Measurements from ENCODE around the gene SLC12A8.

Gene SLC12A8

DNA sequence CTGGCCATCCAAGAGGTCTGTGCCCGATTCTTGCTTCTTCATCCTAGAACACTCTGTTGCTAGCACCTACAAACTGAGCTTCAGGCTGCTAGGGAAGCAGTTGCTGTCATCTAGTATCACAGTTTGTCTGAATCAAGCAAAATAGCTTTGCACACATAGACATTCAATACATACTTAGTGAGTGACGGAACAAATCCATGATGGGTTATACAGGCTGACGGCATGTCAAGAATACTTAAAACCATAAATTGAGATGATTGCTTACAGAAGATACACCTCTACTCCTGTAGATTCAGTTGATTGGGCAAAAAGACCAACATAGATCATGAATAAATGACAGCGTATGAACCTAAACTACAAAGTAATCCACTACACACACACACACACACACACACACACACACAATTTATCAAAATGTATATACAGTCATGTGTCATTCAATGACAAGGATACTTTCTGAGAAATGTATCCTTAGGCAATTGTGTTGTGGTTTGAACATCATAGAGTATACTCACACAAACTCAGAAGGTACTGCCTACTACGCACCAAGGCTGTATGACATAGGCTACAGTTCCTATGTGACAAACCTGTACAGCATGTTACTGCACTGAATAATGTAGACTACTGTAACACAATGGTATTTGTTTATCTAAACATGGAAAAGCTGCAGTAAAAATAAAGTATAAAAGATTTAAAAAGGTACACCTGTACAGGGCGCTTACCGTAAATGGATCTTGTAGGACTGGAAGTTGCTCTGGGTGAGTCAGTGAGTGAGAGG, 142.4 kb downstream of the SLC12A8 start:
- DNase-seq, result no peak

DNA sequence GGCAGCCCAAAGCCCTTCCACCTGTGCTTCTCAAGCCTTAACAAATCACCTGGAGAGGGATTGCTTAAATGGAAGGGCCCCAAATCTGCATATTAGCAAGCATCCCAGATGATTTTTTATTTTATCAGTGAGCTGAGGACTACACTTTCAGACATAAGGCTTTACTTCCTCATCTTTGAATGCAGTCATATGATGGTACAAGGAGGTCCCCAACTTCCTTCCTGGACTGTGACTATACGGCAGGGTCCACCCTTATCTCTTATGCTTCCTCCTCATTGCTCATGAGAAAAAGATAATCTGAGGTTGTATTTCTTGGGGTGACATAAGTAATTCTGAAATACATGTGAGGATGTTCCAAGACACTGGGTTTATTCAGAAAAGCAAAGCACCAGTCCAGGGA, 143.1 kb downstream of the SLC12A8 start:
- DNase-seq, result no peak

DNA sequence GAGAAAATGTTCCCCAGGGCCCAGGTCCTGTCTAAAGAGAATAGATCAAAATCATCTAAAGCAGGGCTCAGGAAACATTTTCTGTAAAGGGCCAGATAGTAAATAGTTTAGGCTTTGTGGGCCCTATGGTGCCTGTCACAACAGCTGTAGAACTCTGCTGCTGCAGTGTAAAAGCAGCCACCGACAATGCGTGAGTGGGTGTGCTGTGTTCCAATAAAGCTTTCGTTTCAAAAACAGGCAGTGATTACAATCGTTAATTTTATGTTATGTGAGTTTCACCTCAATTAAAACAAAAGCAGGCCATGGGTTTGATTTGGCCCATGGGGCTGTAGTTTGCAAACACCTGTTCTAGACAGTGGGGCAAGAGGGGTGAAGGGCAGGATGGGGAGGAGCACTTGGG, 144.3 kb downstream of the SLC12A8 start:
- no peak for DNase-seq

DNA sequence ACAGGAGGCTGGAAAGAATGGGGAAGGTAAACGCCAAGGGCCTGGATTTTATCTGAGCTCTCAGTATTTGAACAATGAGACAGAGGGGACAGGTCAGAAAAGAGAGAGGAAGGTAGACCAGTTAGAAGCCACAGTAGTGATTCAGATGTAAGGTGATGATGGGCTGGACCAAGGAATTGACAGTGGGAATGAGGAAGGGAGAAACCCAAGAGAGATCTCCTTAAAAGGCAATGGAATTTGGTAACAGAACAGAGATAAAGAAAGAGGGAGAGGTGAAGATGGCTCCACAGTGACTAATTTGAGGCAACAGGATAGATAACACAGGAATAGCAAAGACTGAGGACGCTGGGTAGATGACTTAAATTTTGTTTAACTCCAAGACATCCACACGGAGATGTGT, 145.3 kb downstream of the SLC12A8 start:
- no peak for DNase-seq

DNA sequence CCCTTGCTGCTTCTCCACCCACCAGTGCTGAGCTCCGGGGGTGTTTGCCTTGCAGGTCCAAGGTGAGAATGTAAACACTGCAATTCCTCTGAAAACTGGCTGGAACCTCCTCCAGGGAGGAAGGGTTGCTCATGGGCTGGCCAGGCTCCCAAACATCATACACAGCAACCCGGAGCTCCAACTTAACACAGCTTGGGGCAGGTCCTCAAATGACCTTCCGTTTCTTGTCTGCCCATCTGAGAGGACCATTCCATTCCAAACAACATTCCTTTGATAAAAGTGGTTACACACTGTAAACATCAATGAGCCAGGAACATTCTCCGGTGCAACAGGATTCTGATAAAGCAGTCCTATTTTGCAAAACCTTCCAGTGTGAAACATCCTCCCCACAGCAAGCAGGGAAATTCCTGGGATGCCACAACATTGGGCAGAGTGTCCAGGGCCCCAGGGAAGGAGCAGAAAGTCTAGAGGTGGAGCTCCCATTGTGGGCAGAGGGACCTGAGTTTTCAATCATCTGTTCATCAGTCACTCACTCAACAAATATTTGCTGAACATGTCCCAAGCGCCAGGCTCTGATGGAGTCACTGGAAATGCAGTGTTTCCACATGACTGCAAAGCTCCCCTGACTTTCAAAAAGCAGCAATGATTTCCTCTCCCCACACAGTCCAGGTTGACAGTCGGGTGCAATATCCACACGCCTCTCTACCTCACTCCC, 149.5 kb downstream of the SLC12A8 start:
- DNase-seq, result no peak

DNA sequence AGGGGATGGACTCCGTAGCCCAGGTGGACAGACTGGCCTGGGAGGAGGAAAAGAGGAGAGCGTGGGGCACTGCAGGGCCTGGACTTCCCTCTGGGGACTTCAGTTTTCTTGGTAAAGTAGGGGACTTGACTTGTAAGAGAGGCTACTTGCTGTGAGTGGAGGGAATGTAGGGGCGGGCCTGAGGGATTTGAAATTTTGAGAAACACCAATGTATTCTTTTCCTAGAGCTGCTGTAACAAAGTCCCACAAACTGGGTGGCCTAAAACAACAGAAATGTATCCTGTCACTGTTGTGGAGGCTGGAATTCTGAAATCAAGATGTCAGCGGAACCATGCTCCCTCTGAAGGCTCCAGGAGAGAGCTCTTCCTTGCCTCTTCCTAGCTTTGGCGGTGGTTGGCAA, 150.9 kb downstream of the SLC12A8 start:
- no peak for DNase-seq

DNA sequence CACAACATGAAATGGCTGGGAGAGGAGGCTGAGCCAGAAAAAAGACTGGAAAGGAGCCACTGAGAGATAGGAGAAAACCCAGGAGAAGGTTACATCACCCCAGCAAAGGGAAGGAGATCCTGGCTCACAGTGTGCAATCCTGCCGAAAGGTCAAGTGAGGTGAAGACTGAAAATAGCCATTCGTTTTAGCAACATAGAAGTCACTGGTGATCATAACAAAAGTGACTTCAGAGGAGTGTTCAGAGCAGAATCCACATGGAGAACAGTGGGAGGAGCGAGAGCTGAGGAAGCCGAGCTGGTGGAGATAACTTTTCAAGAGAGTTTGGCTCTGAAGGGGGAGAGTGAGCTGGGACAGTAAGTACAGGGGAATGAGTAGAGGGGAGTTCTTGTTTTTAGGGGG, 151.4 kb downstream of the SLC12A8 start:
- DNase-seq, result no peak

DNA sequence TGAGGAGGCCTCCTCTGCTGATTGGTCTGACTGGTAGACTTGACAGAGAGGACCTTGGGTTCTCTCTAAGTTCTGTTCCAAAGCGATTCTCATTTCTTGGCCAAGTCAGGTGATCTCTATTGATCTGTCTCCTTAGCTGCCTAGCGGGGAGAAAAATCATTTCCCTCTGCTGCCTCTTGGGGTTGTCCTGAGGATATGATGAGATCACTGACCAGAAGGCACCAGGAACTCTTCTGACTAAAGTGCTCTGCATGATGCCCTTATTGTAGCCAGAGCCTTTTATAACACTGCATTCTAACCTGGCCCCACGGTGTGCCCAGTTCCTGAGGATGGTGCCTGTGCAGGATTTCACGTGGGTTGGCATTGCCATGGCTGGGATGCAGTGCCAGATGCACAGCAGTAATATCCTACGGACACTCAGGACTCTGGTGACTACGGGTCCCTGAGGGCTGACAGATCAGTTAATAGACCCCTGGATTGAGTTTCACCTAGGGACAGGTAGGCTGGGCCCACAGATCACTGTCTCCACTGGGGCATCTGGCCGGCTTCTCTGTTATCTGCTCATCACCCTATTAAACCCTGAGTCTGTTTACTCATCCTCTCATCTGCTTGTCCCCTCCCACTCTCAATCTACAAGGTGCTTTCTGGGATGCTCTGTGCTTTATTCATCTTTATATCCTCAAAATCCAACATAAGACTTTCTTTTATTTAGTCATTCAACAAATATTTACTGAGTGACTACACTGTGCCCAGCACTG, 152.9 kb downstream of the SLC12A8 start:
- no peak for DNase-seq

DNA sequence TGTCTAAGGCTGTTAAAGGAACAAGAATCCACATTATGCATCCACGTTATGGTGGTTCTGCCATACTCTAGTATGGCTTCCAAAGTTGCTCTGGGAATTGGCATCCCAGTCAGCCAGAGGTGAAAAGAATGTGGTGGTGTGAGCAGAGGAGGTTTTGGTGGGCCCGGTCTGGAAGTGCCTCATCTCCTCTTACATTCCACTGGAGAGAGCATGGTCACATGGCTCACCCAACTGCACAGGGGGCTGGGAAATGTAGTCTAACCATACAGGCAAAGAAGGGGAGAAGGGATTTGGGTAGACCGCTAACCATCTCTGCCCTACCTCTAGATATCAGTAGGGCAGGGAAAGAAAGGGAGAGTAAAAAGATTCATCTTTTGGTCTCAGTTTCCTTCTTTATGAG, 153.6 kb downstream of the SLC12A8 start:
- no peak for DNase-seq

DNA sequence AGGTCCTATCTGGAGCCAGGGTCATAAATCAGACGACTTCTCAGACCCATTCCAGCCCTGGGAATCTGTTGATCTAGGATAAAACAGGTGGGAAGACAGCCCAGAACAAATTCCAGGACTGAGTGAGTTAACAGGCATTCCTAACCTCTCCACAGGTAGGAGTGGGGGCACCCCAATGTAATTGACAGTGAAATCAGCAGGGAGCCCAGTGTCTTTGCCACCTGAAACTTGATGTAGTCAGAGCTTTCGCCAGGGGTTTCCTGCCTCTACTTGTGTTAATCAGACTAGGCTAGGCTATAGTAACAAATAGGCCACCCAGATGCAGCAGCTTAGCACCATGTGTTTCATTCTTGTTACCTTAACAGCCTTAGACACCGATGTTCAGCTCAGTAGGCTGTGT, 154.0 kb downstream of the SLC12A8 start:
- DNase-seq, result no peak

DNA sequence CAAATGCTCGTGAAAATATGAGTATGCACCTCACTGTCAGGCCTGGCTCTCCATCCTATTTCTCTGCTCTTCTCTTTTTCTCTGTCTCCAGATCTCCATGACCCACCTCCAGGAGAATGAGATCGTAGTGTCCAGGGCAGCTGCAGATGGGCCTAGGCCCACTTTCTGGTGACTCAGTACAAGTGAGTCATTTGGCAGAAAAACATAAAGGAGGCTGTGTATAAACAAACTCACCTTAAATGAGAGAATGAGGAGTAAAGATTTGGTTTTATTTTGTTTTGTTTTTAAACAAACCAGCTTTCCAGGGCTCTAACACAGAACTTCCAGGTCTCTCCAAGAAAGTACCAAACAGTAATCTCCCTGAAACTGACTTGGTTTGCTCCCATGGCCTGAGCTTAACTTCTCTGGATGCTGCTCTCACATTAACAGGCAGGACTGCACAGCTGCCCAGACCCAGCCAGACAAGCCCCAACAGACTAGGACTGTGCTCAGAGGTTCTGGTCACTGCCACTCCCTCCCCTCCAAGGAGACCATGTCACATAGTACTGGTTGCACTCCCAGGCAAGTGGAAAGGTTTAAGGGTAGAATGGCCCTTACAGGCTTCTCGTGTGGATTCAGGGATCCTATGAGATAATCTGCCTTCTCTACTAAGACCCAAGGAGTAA, 155.2 kb downstream of the SLC12A8 start:
- no peak for DNase-seq

DNA sequence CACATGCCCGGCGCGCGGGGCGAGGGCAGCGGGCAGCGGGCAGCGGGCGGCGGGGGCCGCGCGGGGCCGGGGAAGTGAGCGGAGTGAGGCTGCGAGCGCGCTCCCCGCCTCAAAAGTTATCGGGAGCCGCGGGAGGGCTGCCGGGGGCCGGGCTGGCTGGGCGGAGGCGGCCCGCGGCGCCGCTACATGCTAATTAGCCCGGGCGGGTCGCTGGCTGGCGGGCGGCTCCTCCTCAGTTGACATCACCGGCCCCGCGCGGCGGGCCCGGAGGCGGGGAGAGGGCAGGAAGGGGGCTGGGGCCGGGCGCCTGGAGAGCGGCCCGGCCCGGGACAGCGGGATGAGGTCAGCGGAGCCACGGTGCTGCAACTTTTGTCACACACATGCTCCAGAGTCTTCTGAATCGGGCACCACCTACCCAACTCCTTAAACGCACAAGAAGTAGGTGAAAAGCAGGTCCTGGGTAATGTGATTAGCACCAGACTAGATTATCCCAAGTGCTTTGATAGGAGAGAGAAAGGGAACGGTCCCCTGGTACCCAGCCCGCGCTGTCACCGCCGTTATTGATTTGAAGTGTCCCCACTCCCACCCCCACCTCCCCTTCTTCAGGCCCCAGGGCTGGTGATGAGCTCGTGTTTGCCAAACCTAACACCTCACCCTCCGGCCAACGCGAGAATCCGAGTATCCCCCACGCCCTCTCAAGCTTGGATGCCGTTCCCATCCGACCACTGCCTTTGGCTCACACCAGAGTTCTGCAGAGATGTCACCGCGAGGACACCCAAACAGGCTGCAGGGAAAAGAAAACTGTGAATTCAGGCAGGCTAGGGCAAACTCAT, 156.4 kb downstream of the SLC12A8 start, which contains the start of gene HEG1:
Gene HEG1 (minus strand): TSS at position 85 of the 833 bp plus-strand sequence. CDS start 107 bp downstream, outside the sequence.
- DNase-seq, result peak; percentile 76

DNA sequence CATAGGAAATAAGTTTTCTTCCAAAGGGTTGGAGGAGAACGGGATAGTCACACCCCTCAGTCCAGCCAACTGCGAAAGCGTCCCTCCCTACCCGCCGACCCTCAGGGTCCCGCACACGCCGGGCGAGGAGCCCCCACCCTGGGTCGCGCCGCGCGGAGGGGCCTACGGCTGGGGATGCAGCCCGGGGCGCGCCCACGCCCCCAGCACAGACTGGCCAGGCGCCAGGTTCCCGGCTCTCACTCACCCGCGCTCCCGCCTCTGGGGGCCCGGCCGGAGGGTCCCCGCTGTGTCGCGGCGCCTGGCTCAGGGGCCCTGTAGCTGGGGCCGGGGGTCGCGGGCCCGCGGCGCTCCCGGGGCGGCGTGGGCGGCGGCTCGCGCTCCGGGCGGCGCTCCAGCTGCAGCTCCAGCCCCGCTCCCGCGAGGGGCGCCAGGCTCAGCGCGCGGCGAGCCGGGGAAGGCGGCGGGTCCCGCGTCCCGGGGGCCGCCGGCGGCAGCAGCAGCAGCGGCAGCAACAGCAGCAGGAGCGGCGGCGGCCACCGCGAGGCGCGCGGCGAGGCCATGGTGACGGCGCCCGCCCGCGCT, 157.1 kb downstream of the SLC12A8 start:
- DNase-seq, result no peak

DNA sequence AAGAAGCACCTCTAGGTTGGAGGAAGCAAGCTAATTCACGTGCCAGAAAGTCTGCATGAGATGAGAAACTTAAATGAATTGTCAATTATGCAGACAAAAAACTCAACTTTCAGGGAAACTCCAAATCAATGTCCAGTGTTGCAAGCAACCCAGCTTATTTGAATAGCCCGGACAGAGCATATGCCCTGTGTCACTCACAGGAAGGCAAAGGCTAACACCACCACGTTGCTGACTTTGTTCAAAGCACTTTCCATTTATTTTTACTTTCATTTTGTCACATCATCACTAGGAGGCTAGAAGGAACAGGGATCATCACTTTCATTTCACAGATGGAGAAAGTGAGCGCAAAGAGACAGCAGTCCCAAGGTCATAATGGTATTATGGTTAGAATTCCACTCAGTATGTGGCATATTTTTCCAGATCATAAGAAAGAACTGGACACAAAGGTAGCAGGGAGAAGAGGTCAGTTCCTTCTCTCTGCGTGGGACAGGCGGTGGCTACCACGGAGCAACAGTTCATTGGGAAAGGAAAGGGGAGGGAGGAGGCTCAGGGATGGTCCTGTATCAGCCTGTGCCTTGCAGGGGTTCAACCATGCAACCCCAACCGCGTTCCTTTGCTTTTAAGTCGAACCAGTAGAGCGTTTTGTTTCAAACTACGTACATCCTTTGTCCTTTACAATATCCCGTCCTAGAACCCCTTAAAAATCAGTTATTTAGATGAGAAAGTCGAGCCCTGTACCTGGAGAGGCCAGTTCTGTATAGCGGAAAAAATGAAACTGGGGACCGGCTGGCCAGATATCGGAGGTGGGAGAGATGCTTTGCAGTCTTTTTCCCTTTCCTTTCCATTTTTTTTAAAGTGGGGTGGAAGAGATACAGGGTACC, 157.9 kb downstream of the SLC12A8 start:
- DNase-seq, result peak; percentile 62

DNA sequence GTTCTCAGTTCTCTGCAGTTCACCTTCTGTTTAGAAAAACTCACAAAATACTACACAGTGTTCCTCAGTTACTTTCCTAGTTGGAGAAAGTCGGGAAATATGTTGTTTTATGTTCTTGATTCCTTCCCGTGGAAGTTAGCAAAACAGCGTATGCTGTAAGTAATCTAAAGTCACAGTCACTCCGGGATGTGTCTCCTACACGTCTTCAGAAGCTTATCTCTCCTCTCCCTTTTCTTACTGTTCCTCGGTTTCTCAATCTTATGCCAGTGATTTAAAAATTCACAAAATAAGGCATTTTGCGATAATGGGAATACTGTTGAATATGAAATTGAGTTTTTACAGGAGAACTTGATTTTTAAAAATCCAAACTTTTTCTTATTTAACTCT, 158.5 kb downstream of the SLC12A8 start:
- no peak for DNase-seq

DNA sequence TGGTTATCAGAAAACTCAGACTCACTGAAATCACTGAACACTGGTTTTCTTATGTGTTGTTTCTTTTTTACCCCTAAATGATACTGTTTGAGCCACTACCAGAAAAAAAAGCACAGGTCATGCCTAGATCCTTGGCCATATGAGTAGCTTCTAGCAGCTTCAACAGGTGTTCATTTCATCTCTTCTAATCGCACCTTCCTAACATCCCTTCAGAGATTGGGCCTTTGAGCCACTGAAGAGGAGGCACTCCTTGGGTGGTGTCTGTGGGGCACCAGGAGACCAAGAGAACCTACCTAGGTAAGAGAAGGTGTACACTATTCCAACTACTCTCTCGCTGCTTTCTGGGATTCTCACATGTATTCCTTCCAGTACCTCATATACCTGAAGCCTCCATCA, 159.2 kb downstream of the SLC12A8 start:
- no peak for DNase-seq

DNA sequence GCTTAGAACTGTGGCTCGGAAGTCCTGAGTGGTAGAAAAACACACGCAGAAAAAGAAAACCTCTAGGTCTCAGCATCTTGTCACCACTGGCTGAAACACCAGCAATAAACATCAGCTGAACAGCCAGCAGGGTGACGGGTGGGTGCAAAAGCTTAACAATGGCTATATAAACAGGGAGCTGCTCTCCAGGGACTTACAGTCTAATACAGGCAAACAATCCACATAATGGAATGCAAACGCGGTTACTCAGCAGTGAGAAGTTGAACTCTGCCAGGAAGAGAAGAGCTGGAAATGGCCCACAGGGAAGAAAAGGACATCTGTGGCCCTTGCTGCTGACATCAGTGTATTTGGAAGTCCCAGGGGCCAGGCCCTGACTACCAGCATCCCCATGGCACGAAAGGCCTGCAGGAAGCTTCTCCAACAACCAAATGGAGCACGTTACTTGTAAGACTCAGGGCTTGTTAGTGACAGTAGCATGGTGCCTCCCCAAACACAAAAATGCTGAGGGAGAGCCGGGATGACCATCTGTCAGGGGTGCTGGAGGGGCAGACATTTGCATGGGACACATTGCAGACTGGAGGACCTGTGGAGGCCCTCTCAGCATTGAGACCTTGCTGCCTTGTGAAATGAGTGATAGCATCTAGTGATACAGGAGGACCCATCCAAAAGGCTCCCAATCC, 159.8 kb downstream of the SLC12A8 start:
- DNase-seq, result no peak

DNA sequence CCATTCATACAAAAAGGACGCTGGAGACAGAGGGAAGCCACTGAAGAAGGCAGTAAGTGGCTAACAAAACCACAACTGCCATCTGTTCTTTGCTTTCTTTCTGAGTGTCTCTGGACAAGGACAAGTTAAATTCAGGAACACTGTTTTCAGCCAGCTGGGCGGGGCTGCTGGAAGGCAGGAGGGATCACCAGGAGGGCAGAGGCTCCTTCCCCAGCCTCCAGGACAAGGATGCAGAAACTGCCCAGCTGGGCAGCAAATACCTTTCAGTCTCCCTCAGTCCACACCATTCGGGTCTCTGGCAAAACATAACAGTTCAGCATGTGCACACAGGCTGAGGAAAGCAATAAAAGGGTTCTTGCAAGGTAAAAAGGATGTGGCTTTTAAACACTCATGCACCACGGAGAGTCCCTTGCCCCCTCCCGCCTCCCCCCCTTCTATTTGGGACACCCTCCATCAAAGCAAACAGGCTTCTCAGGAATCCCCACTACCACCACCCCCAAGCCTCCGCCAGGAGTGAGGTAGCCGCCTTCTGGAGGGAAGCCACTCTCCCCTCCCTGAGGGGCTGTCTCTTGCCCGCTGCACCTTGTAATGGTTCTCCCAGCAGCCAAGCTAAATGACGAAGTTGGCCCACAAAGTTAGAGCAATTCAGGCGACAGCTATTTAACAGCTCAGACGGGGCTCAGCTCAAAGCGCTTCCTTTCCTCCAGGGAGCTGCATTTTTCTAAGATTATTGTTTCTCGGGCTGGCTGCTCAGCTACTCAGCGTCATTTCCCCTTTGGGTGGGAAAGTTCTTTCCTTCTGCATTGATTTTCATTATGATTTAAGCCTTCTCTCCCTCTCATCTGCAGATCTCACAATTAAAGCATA, 160.6 kb downstream of the SLC12A8 start:
- DNase-seq, result peak; percentile 84

DNA sequence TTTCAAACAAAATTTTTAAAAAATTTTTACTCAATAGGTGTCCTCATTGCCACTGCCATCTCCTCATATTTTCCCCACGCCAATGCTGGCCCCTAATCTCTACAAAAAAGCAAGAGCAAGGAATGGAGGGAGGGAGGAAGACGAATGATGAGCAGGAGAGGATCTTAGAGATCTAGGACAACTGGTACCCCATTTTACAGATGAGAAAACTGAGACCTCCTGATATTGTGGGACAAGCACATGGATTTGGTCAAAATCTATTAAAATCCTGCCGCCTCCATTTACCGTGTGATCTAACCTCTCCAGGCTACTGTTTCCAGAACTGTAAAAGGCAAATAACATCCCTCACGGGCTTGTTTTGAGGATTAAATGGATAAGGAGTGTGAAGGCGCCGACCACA, 161.3 kb downstream of the SLC12A8 start:
- no peak for DNase-seq
